ENCODE results near the gene GSTT4. TPM values are rescaled to one million over a fixed set of nuclear protein-coding genes. Genes with fewer than 3 reads are reported as not detected.

Gene GSTT4
- total RNA-seq, 1 experiment from 2014 or later = not detected

GRCh38 chr22:24008022-24008283, 2.7 kb upstream of the GSTT4 start:
- Histone ChIP-seq H2BK120ac (ENCODE audit: low read depth, low read length, poor library complexity, severe bottlenecking) (no peak overlapping the region), H2AK5ac (ENCODE audit: insufficient read length, low read length) (no peak overlapping the region), H3K56ac (ENCODE audit: insufficient read length, low read depth, low read length) (no peak overlapping the region), H4K5ac (ENCODE audit: insufficient read length, low read depth, low read length) (no peak overlapping the region), H3K9ac (ENCODE audit: extremely low read depth, insufficient read length, low read length) (no peak overlapping the region), H3K4me2 (ENCODE audit: insufficient read depth, insufficient read length, low read length) (no peak overlapping the region), H3K18ac (ENCODE audit: insufficient read length, low read depth, low read length) (no peak overlapping the region), H2BK15ac (ENCODE audit: low read depth, low read length) (no peak overlapping the region), H2BK5ac (ENCODE audit: insufficient read length, low read length) (no peak overlapping the region), H2BK12ac (ENCODE audit: insufficient read length, low read depth, low read length) (no peak overlapping the region), H3K23me2 (ENCODE audit: insufficient read length, low read depth, low read length, poor library complexity, severe bottlenecking) (peaks cover 5% of the 10 kb centered on the region), H4K20me1 (ENCODE audit: control insufficient read depth, insufficient read depth, insufficient read length) (peaks cover 2% of the 10 kb centered on the region), H3K14ac (ENCODE audit: insufficient read depth, low read length) (no peak overlapping the region), H2BK20ac (ENCODE audit: low read depth, low read length, poor library complexity, severe bottlenecking) (no peak overlapping the region), H3K9me3 (ENCODE audit: control insufficient read depth, low read depth, low read length) (no peaks in the 10 kb centered on the region), H3K27ac (ENCODE audit: insufficient read length, low read depth, low read length) (no peak overlapping the region), H3K23ac (ENCODE audit: insufficient read length, low read depth, low read length) (no peak overlapping the region), H3T11ph (ENCODE audit: low read length) (no peak overlapping the region), H2AFZ (ENCODE audit: low read length) (no peak overlapping the region), H3K27me3 (ENCODE audit: insufficient read depth, low read length) (no peaks in the 10 kb centered on the region; the same call in 1 of the 2 replicates), H3K4ac (ENCODE audit: low read depth, low read length) (no peak overlapping the region), H3K79me2 (ENCODE audit: insufficient read depth, low read length) (peaks cover 4% of the 10 kb centered on the region; the same call in 1 of the 2 replicates), H3K79me1 (ENCODE audit: insufficient read depth, low read depth, low read length, poor library complexity, severe bottlenecking) (no peaks in the 10 kb centered on the region), H4K8ac (replicated peaks; ENCODE audit: insufficient read length, low read depth, low read length) (no peak overlapping the region), H4K91ac (ENCODE audit: insufficient read length, low read depth, low read length) (no peak overlapping the region), H3K4me1 (ENCODE audit: insufficient read depth, low read length) (no peaks in the 10 kb centered on the region; the same call in 1 of the 2 replicates)
- WGBS (ENCODE audit: extremely low coverage, insufficient read length, low lambda C conversion rate) = no CpG with 5 or more reads among the region's 1 CpG
- Mint-ChIP-seq H3K4me3 (no peak overlapping the region), H3K27me3 (ENCODE audit: low read depth) (peaks cover 6% of the 10 kb centered on the region), H3K4me1 (peaks cover 7 to 18% of the 10 kb centered on the region in 2 experiments), H3K27ac (no peak overlapping the region; a peak in 1 of 7 replicates), H3K36me3 (ENCODE audit: insufficient read depth in 1 of 3, low read depth in 3 of 3) (no peaks in the 10 kb centered on the region; a peak in 1 of 7 replicates), H3K9me3 (peaks cover 0 to 4% of the 10 kb centered on the region in 2 experiments; a peak in 2 of 5 replicates)
- no peak for TF ChIP-seq CTCF (conservative IDR thresholded peaks at IDR 0.05)
- no peak for DNase-seq
